ENCODE measurements around the gene MICA. TPM values are rescaled to one million over a fixed set of nuclear protein-coding genes. Genes with fewer than 3 reads are reported as not detected.
"Not testable (repeated sequence)": the region's sequence is repeated elsewhere in the genome, so short reads cannot be mapped to it uniquely, and the experiment has no call there.

MICA gene
- total RNA-seq, 1 donor from 2014 or later, result 19.9 TPM

GRCh38 chr6:31438222-31438621 lies 34.8 kb downstream of the MICA start:
- intact Hi-C loops (cut with DNase I), result no loop called here
- H3K4me1 ChIP-seq, result no peaks in the 10 kb centered on the region
- H3K36me3 ChIP-seq, result no peaks in the 10 kb centered on the region
- H3K27me3 ChIP-seq, result no peaks in the 10 kb centered on the region
- no peaks in the 10 kb centered on the region for H3K9me3 ChIP-seq
- TF ChIP-seq CTCF (IDR thresholded peaks at IDR 0.05) (no peak), POLR2A (IDR thresholded peaks at IDR 0.05) (no peak), POLR2AphosphoS5 (IDR thresholded peaks at IDR 0.05; ENCODE audit: insufficient read depth in 1 of 2, low read depth in 1 of 2) (no peak)
- no peak overlapping the region for H3K27ac ChIP-seq
- H3K4me3 ChIP-seq, result no peak overlapping the region
- no peak for DNase-seq (ENCODE audit: extremely low spot score in 2 of 2)

- DNase-seq (ENCODE audit: extremely low spot score in 2 of 2), result no peak
- no peaks in the 10 kb centered on the region for H3K9me3 ChIP-seq
- TF ChIP-seq CTCF (IDR thresholded peaks at IDR 0.05) (no peak), POLR2A (IDR thresholded peaks at IDR 0.05) (no peak), POLR2AphosphoS5 (IDR thresholded peaks at IDR 0.05; ENCODE audit: insufficient read depth in 1 of 2, low read depth in 1 of 2) (no peak)
- H3K4me1 ChIP-seq, result no peaks in the 10 kb centered on the region
- H3K27ac ChIP-seq, result no peak overlapping the region
- no peak overlapping the region for H3K4me3 ChIP-seq
- H3K27me3 ChIP-seq, result no peaks in the 10 kb centered on the region
- no peaks in the 10 kb centered on the region for H3K36me3 ChIP-seq
- intact Hi-C loops (cut with DNase I), result no loop called here
Measured at GRCh38 chr6:31438677-31439076, 35.3 kb downstream of the MICA start.

- DNase-seq (ENCODE audit: extremely low spot score in 2 of 2), result peak; percentile 85 to 87
- Histone ChIP-seq H3K27me3 (no peaks in the 10 kb centered on the region), H3K27ac (no peak overlapping the region), H3K36me3 (no peaks in the 10 kb centered on the region), H3K9me3 (no peaks in the 10 kb centered on the region), H3K4me3 (peak overlapping the region in 1 of 2 donors; percentile 37), H3K4me1 (no peaks in the 10 kb centered on the region)
- peak; percentile 61 to 87 (median 79) for TF ChIP-seq CTCF (IDR thresholded peaks at IDR 0.05)
- no peak for TF ChIP-seq POLR2A (IDR thresholded peaks at IDR 0.05)
- intact Hi-C loops (cut with DNase I), result loop anchor here (5.0 kb wide), 1 partner anchor 39 kb away; the partner anchor contains the start of gene MICA
Measured at GRCh38 chr6:31441365-31442267, 38.2 kb downstream of the MICA start.

GRCh38 chr6:31446481-31446880 lies 43.1 kb downstream of the MICA start:
- H3K36me3 ChIP-seq, result no peaks in the 10 kb centered on the region

GRCh38 chr6:31446999-31447789 lies 43.8 kb downstream of the MICA start:
- H3K4me1 ChIP-seq; H3K27me3 ChIP-seq; H3K36me3 ChIP-seq; H3K9me3 ChIP-seq; intact Hi-C loops (cut with DNase I); DNase-seq (ENCODE audit: extremely low spot score in 2 of 2); H3K27ac ChIP-seq; H3K4me3 ChIP-seq: not testable (repeated sequence)

More at GRCh38 chr6:31446481-31446880, 43.1 kb downstream of the MICA start:
- Histone ChIP-seq H3K27me3 (no peaks in the 10 kb centered on the region), H3K4me1 (no peaks in the 10 kb centered on the region), H3K27ac (no peak overlapping the region), H3K9me3 (no peaks in the 10 kb centered on the region), H3K4me3 (no peak overlapping the region)
- intact Hi-C loops (cut with DNase I), result no loop called here
- no peak for DNase-seq (ENCODE audit: extremely low spot score in 2 of 2)
- TF ChIP-seq CTCF (IDR thresholded peaks at IDR 0.05) (no peak), POLR2AphosphoS5 (IDR thresholded peaks at IDR 0.05; ENCODE audit: insufficient read depth in 1 of 2, low read depth in 1 of 2) (no peak), POLR2A (IDR thresholded peaks at IDR 0.05) (no peak)
